K562 (cell line): ENCODE data around the gene SLC31A2. TPM values are rescaled to one million over a fixed set of nuclear protein-coding genes. Genes with fewer than 3 reads are reported as not detected.

Experiments used
- ATAC-seq: fragments of 200-7000 bp; cut with Tn5 transposase; 3 replicates; pipeline ENCODE4 v1.9.1; 2020; ENCODE audit warnings: moderate library complexity
- BruUV-seq: library from RNA; stranded (reverse); fragments of 400-500 nt; replicated peaks from 2 replicates; lab custom pipeline; 2021; lab: Mats Ljungman, UMichigan
- CTCF ChIA-PET: fragments of 300-600 bp; formaldehyde crosslinking; extraction: SDS; loops from one replicate; lab custom pipeline; 2021; ENCODE audit warnings: low intra/inter-chr PET ratio; lab: Yijun Ruan, JAX
- POLR2A ChIA-PET: fragments of 300-600, 350-650 bp; sonication (Branson Sonifier 250); formaldehyde crosslinking; extraction: SDS; loops from one replicate; lab custom pipeline; 2021; ENCODE audit warnings: antibody characterized with exemption, inconsistent platforms; lab: Yijun Ruan, JAX
- DNase-seq, 4 experiments: peaks; one replicate each; pipeline versions ENCODE4 v3.0.0 to v3.0.0-alpha.2; 2011 to 2018; ENCODE audit warnings: low spot score in 3 of 4, mixed read lengths in 3 of 4; ENCODE audit errors: extremely low read depth in 1 of 4
- FAIRE-seq: peaks from 2 replicates; lab custom pipeline; 2011; peaks lifted over from hg19 to GRCh38; lab: Jason Lieb, UNC
- H2AFZ ChIP-seq: 2 replicates; pipeline ENCODE4 v1.6.0; 2011; ENCODE audit warnings: low read depth, low read length, control low read depth, inconsistent platforms
- H3K27ac ChIP-seq: fragments of 200-600 bp; 3 replicates; pipeline ENCODE4 v1.8.0; 2011; ENCODE audit warnings: low read depth, mild to moderate bottlenecking, control low read depth, inconsistent platforms, low read length, moderate library complexity, mixed read lengths; ENCODE audit errors: extremely low read depth
- H3K27me3 ChIP-seq, 2 experiments: fragments of 300-600 bp in 1 of 2; 2 replicates in 1 of 2; 3 replicates in 1 of 2; pipeline versions ENCODE4 v1.6.0 to v1.8.0; 2011; ENCODE audit warnings: inconsistent platforms in 2 of 2, low read length in 2 of 2, mild to moderate bottlenecking in 1 of 2, mixed read lengths in 1 of 2, moderate library complexity in 1 of 2; ENCODE audit not compliant: control insufficient read depth in 2 of 2, insufficient read depth in 2 of 2
- H3K36me3 ChIP-seq: fragments of 300-600 bp; 3 replicates; pipeline ENCODE4 v1.8.0; 2011; ENCODE audit warnings: mild to moderate bottlenecking, low read length, inconsistent platforms; ENCODE audit not compliant: control insufficient read depth, insufficient read depth
- H3K4me1 ChIP-seq, 2 experiments: fragments of 200-600 bp in 1 of 2; replicated peaks in 1 of 2; 2 replicates in 1 of 2; 3 replicates in 1 of 2; pipeline versions ENCODE4 v1.5.1 to v1.8.0; 2011; ENCODE audit warnings: inconsistent platforms in 2 of 2, low read length in 2 of 2, mild to moderate bottlenecking in 1 of 2, mixed read lengths in 1 of 2, moderate library complexity in 1 of 2; ENCODE audit not compliant: control insufficient read depth in 2 of 2, insufficient read depth in 2 of 2
- H3K4me2 ChIP-seq: 2 replicates; pipeline ENCODE4 v1.6.1; 2011; ENCODE audit warnings: low read length, control low read depth, inconsistent platforms, mixed read lengths; ENCODE audit not compliant: insufficient read depth
- H3K4me3 ChIP-seq: fragments of 200-600 bp; sonication (generic), shearing (Covaris generic); 2 replicates; pipeline ENCODE4 v1.5.1; 2016; ENCODE audit warnings: control low read depth, inconsistent platforms
- H3K79me2 ChIP-seq: fragments of 200-600 bp; 3 replicates; pipeline ENCODE4 v1.8.0; 2011; ENCODE audit warnings: low read length, inconsistent platforms; ENCODE audit not compliant: control insufficient read depth, insufficient read depth
- H3K9ac ChIP-seq, 2 experiments: 2 replicates each; pipeline versions ENCODE4 v1.6.0 to v1.6.1; 2011; ENCODE audit warnings: low read depth in 2 of 2, low read length in 2 of 2, control low read depth in 1 of 2, inconsistent platforms in 1 of 2, mild to moderate bottlenecking in 1 of 2, mixed read lengths in 1 of 2; ENCODE audit not compliant: insufficient read depth in 1 of 2
- H3K9me1 ChIP-seq: one replicate; pipeline ENCODE4 v1.6.0; 2011; ENCODE audit warnings: inconsistent platforms, mild to moderate bottlenecking, low read length, moderate library complexity; ENCODE audit not compliant: control insufficient read depth, insufficient read depth
- H3K9me3 ChIP-seq: replicated peaks from 2 replicates; pipeline ENCODE4 v1.5.1; 2011; ENCODE audit warnings: low read depth, low read length, inconsistent platforms; ENCODE audit not compliant: control insufficient read depth, insufficient read depth
- H4K20me1 ChIP-seq: replicated peaks from 2 replicates; pipeline ENCODE4 v1.6.1; 2011; ENCODE audit warnings: low read length, inconsistent platforms, mixed read lengths; ENCODE audit not compliant: control insufficient read depth, insufficient read depth
- ELF2 ChIP-seq: fragments of 250-450 bp; sonication (Bioruptor Pico); IDR thresholded peaks from 2 replicates; pipeline ENCODE4 v1.5.0; 2021; ENCODE audit warnings: mild to moderate bottlenecking
- FOXJ2 ChIP-seq: fragments of 200-800 bp; sonication (Bioruptor generic); IDR thresholded peaks from 2 replicates; pipeline ENCODE4 v1.6.1; 2016; ENCODE audit warnings: missing genetic modification characterization, missing compliant biosample characterization
- KLF1 ChIP-seq: fragments of 450-650 bp; IDR thresholded peaks from 2 replicates; pipeline ENCODE4 v1.6.1; 2016; ENCODE audit warnings: missing genetic modification characterization, missing compliant biosample characterization
- MEF2A ChIP-seq: IDR thresholded peaks from 2 replicates; pipeline ENCODE4 v1.6.1; 2011; ENCODE audit warnings: low read depth, mild to moderate bottlenecking, low read length, moderate library complexity; ENCODE audit not compliant: control insufficient read depth
- MYBL2 ChIP-seq, 2 experiments: fragments of 450-650 bp in 1 of 2; sonication (generic) in 1 of 2; formaldehyde crosslinking in 1 of 2; IDR thresholded peaks; 2 replicates each; pipeline versions ENCODE4 v1.6.1 to v1.8.1; 2017 to 2022; ENCODE audit warnings: borderline replicate concordance in 1 of 2, inconsistent platforms in 1 of 2, low read depth in 1 of 2, mild to moderate bottlenecking in 1 of 2, missing genetic modification reagents in 1 of 2, moderate library complexity in 1 of 2
- RBM25 ChIP-seq: fragments of 200-400 bp; formaldehyde crosslinking; IDR thresholded peaks from 2 replicates; pipeline ENCODE4 v1.6.1; 2018; ENCODE audit warnings: low read length, low read depth, moderate library complexity; ENCODE audit not compliant: severe bottlenecking
- RFX5 ChIP-seq: IDR thresholded peaks from 2 replicates; pipeline ENCODE4 v1.6.1; 2011; ENCODE audit warnings: low read depth, mild to moderate bottlenecking, improper control_type of control experiment, low read length
- SP2 ChIP-seq: IDR thresholded peaks from 2 replicates; pipeline ENCODE4 v1.6.1; 2011; ENCODE audit warnings: mild to moderate bottlenecking, low read depth, low read length, moderate library complexity; ENCODE audit not compliant: poor library complexity, severe bottlenecking; ENCODE audit errors: extremely low read depth
- TCFL5 ChIP-seq: fragments of 250-450 bp; sonication (Bioruptor Pico); conservative IDR thresholded peaks from 2 replicates; pipeline ENCODE4 v1.6.1; 2021; ENCODE audit warnings: mild to moderate bottlenecking, moderate library complexity, matching md5 sums
- ZKSCAN3 ChIP-seq: fragments of 250-450 bp; sonication (Bioruptor Pico); IDR thresholded peaks from 2 replicates; pipeline ENCODE4 v1.4.0; 2020
- ZNF589 ChIP-seq: fragments of 200-800 bp; sonication (Bioruptor generic); IDR thresholded peaks from 2 replicates; pipeline ENCODE4 v1.6.1; 2016; ENCODE audit warnings: low read depth, missing genetic modification characterization, missing compliant biosample characterization
- WGBS: fragments of 100-300 bp; shearing (Covaris generic); methylation state at CpG from one replicate; pipeline ENCODE4 v1.1.6; 2016; ENCODE audit warnings: low coverage, mixed read lengths; ENCODE audit not compliant: insufficient coverage; ENCODE audit errors: missing lambda C conversion rate; 5-methylcytosine and 5-hydroxymethylcytosine counted together
- in situ Hi-C: fragments of 300-500 bp; cut with MboI; formaldehyde crosslinking; loops from 4 replicates; pipeline ENCODE4 v1.15.0; 2018; ENCODE audit warnings: inconsistent platforms, mixed read lengths
- intact Hi-C: fragments of 100-400 bp; cut with micrococcal nuclease; formaldehyde crosslinking; loops from 2 replicates; pipeline ENCODE4 v1.14.2; 2022
- polyA plus RNA-seq, 8 experiments: library from polyadenylated mRNA; depleted of rRNA in 4 of 8; stranded (reverse) in 5 of 8; unstranded in 3 of 8; fragments of >200 nt; fragmentation: Nextera tagmentation in 2 of 8; fragmentation: Illumina TruSeq in 1 of 8; extraction: Ambion mirVana in 2 of 8; extraction: Trizol in 1 of 8; gene quantifications; 2 replicates each; pipeline versions ENCODE4 v1.2.1 to v1.2.3, GENCODE V29; 2011 to 2014; ENCODE audit warnings: inconsistent platforms in 1 of 8, missing spikeins in 1 of 8
- total RNA-seq, 7 experiments: library from RNA; depleted of rRNA in 6 of 7; stranded (reverse); fragments of >200 nt in 6 of 7; fragmentation: Illumina TruSeq in 2 of 7; extraction: Trizol in 2 of 7; gene quantifications; 2 replicates each; pipeline versions ENCODE4 v1.2.1 to v1.2.3, GENCODE V29; 2011 to 2021; ENCODE audit warnings: low replicate concordance in 1 of 7
- TF ChIP-seq, protein P1 (sequence below): fragments of 450-650 bp; IDR thresholded peaks from 2 replicates; pipeline ENCODE4 v1.6.1; 2016

SLC31A2 gene
- total and polyA plus RNA-seq, 9 of the 15 experiments (the other 6 are each of a cell fraction or from before 2014, with no cell fraction given) = 1.5 to 4.3 (median 2.3) TPM

- 0% methylated on average over 5 of the region's 5 CpGs for WGBS
- TF ChIP-seq FOXJ2 (tag) = no peak
- TF ChIP-seq, protein P1, sequence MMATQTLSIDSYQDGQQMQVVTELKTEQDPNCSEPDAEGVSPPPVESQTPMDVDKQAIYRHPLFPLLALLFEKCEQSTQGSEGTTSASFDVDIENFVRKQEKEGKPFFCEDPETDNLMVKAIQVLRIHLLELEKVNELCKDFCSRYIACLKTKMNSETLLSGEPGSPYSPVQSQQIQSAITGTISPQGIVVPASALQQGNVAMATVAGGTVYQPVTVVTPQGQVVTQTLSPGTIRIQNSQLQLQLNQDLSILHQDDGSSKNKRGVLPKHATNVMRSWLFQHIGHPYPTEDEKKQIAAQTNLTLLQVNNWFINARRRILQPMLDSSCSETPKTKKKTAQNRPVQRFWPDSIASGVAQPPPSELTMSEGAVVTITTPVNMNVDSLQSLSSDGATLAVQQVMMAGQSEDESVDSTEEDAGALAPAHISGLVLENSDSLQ = 0 out of 2 replicates have a peak, but pooled peaks have one; percentile 7
- Histone ChIP-seq H3K9ac (no peak overlapping the region), H3K36me3 (no peaks in the 10 kb centered on the region), H3K27ac (no peak overlapping the region), H3K9me3 (no peaks in the 10 kb centered on the region; the same call in 1 of the 2 replicates), H3K79me2 (no peaks in the 10 kb centered on the region), H4K20me1 (no peaks in the 10 kb centered on the region), H3K9me1 (no peaks in the 10 kb centered on the region), H3K4me2 (no peak overlapping the region), H2AFZ (no peak overlapping the region), H3K27me3 (peaks cover 13 to 17% of the 10 kb centered on the region in 2 experiments; a peak in 3 of 5 replicates), H3K4me1 (no peaks in the 10 kb centered on the region), H3K4me3 (no peak overlapping the region)
- intact Hi-C loops = no loop called here
- FAIRE-seq (no peak), ATAC-seq (peak; percentile 53; the same call in 1 of the 3 replicates), DNase-seq (no peak)
- in situ Hi-C loops = no loop called here
- CTCF ChIA-PET = interaction anchor here (0.6 kb wide), 1 partner anchor 298 kb away, joined by 3 read pairs; no protein-coding TSS in a partner anchor
- POLR2A ChIA-PET = interaction anchor here (0.9 kb wide), 1 partner anchor 13 kb away, joined by 3 read pairs; no protein-coding TSS in a partner anchor
- BruUV-seq = no TSS peak
Observed at GRCh38 chr9:113143432-113144227, 7.2 kb upstream of the SLC31A2 start.

GRCh38 chr9:113148372-113148705 is 2.5 kb upstream of the SLC31A2 start:
- FAIRE-seq (no peak), DNase-seq (no peak), ATAC-seq (no peak)
- Histone ChIP-seq H3K4me3 (no peak overlapping the region), H3K9me3 (no peaks in the 10 kb centered on the region; the same call in 1 of the 2 replicates), H3K36me3 (no peaks in the 10 kb centered on the region), H3K4me1 (peaks cover 11 to 14% of the 10 kb centered on the region in 2 experiments; a peak in 4 of 5 replicates), H4K20me1 (no peaks in the 10 kb centered on the region), H2AFZ (no peak overlapping the region), H3K79me2 (no peaks in the 10 kb centered on the region), H3K9me1 (no peaks in the 10 kb centered on the region), H3K4me2 (no peak overlapping the region), H3K27ac (no peak overlapping the region), H3K27me3 (peaks cover 13 to 15% of the 10 kb centered on the region in 2 experiments; a peak in 3 of 5 replicates), H3K9ac (no peak overlapping the region)
- intact Hi-C loops = no loop called here
- CTCF ChIA-PET = no interaction called here
- WGBS = 45% methylated on average over 6 of the region's 6 CpGs
- POLR2A ChIA-PET = no interaction called here
- no TSS peak for BruUV-seq
- in situ Hi-C loops = no loop called here
- TF ChIP-seq KLF1 (no peak), SP2 (no peak), ZNF589 (CRISPR knock-in tag) (no peak), ZKSCAN3 (CRISPR knock-in tag) (no peak), RFX5 (no peak), TCFL5 (CRISPR knock-in tag) (no peak), RBM25 (no peak), ELF2 (CRISPR knock-in tag) (no peak), MYBL2 (IDR thresholded peaks at IDR 0.05; ENCODE audit: low read depth) (no peak), MYBL2 (CRISPR knock-in tag; IDR thresholded peaks at IDR 0.05; ENCODE audit: borderline replicate concordance) (no peak), MEF2A (no peak)
